Kidney tubule cell (primary cell): ENCODE results near the gene BMPR1B.

Experiments used
- DNase-seq: peaks from one replicate; pipeline ENCODE4 v3.0.0-alpha.2; 2018; ENCODE audit warnings: low spot score

The BMPR1B gene

GRCh38 chr4:94763005-94763404 is 5.2 kb downstream of the BMPR1B start:
- no peak for DNase-seq

GRCh38 chr4:94763500-94763899 is 5.7 kb downstream of the BMPR1B start:
- DNase-seq = no peak

GRCh38 chr4:94764069-94764468 is 6.3 kb downstream of the BMPR1B start:
- DNase-seq = no peak

DNA sequence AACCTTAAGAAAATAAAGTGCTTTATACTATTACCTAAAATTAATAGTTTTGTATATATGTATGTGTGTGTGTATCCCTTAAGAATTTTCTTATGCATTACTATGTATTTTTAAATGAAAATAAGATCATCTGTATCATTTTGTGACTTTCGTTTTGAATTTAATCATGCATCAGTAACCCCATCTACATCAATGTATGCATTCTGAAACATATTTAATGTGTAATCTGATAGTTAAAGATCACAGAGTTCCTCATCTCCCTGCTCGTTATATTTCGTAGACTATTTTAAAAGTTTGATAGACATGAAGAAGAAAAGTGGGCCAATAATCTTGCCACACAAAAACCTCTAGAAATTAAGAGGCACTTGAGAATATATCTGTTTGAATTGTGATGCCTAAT is 7.4 kb downstream of the BMPR1B start:
- no peak for DNase-seq

DNA sequence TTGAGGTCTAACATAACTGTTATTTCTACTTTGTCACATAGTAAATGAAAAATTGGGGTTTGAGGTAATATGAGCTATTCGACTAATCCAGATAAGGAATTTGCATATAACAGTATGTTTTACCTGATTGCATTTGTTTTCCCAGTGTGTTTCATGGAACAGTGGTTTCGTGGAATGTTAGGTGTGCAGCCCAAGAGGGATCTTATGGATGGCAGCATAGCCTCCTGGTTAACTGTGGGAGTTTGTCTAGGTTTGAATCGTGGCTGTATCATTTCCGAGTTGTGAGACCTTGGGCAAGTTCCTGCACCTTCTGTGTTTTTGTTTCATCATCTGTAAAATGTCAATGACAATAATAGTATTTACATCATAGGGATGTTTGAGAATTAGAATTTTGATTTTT is 7.9 kb downstream of the BMPR1B start:
- peak; percentile 44 for DNase-seq

DNA sequence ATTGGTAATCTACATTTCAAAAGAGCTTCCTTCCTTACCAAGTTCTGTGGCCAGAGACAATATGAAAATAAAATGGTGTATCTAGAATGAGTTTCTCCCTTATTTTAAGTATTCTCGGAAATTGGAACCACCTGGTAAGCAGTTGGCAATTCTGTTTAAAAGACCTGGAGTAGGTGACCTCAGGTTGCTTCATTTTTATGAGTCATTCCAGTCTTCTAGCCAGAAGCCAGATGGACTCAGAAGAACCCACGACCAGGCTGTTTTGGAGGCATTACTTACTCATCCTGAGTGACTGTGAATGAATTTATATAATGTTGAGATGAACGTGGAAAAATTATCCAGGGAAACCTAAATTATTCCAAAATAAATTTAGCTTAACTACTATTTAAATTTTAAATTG is 9.1 kb downstream of the BMPR1B start:
- peak; percentile 72 for DNase-seq

GRCh38 chr4:94767446-94767845 is 9.7 kb downstream of the BMPR1B start:
- no peak for DNase-seq

- DNase-seq = no peak
These were observed 25.0 kb downstream of the BMPR1B start for GRCh38 chr4:94782707-94783106.

- DNase-seq = no peak
These were observed 33.9 kb downstream of the BMPR1B start for GRCh38 chr4:94791701-94792100.

- DNase-seq = peak; percentile 49
These were observed 41.1 kb downstream of the BMPR1B start for GRCh38 chr4:94798808-94799207.

DNA sequence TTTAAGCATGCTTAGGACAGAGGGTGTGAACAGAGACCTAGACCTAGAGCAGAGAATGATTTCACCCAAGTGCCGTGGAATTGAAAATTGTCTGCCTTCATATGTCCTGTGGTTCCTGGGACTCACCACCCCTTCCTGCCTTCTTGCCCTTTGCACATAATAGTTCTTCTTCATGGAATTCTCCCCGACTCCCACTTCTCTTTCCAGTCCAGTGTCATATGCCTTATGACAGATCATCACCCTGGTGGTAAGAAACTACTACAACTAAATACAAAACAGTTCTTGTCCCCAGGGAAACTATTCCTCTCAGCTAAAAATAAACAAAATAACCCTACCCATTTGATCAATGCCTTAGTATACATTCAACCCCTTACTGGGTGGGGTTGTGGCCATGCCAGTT is 43.3 kb downstream of the BMPR1B start:
- DNase-seq = no peak

- DNase-seq = no peak
These were observed 44.3 kb downstream of the BMPR1B start for GRCh38 chr4:94802091-94802490.

- no peak for DNase-seq
These were observed 45.4 kb downstream of the BMPR1B start for GRCh38 chr4:94803181-94803580.

GRCh38 chr4:94804650-94805049 is 46.9 kb downstream of the BMPR1B start:
- DNase-seq = no peak

- DNase-seq = peak; percentile 3
These were observed 48.6 kb downstream of the BMPR1B start for GRCh38 chr4:94806376-94806775.

GRCh38 chr4:94811643-94812042 is 53.9 kb downstream of the BMPR1B start:
- DNase-seq = no peak

GRCh38 chr4:94813221-94813620 is 55.5 kb downstream of the BMPR1B start:
- DNase-seq = no peak

DNA sequence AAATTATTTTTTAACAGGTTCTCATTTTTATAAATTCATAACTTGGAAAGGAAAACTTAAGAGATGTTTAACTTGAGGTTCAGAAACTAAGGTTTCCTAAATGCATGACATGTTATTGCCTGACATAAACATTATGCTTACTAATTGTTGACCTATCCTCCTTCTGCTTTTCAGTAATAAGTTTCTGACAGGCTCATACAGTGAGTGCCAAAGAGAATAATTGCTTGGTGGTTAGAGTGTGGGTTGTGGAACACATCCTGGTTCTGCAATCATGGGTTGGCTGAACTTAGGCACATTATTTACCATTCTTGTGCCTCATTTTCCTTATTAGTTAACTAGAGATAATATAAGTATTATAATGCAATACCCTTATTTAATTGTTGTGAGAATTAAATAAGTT is 56.5 kb downstream of the BMPR1B start:
- DNase-seq = no peak

- no peak for DNase-seq
These were observed 61.8 kb downstream of the BMPR1B start for GRCh38 chr4:94819371-94820168.

- no peak for DNase-seq
These were observed 68.5 kb downstream of the BMPR1B start for GRCh38 chr4:94826206-94826605.

DNA sequence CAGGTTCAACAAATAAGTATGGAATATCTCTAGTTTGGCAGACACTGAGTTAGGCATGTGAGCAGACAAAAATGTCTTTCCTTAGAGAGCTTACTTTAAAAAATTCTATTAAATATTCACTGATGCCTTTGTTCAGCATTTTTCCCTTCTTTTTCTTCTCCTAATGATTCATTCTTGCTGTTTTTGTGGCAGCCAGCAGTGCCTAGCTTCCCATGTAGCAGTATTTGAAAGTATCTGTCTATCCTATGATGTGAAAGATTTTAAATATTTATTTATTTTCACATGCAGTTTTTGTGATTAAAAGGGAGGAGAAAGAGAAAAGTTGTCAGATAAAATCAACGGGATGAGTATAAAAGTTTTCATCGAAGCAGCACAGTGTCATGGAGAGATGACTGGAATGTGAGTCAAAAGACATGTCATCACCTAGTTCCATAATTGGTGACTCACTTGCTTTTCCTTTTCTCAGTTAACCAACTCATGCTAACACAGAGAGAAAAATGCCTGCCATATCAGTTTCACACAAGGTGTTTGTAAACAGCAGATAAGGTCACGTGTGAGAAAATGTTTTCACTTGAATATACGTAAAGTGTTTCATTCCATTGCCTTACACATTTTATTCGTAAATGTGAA is 69.8 kb downstream of the BMPR1B start:
- peak; percentile 88 for DNase-seq

GRCh38 chr4:94828882-94829281 is 71.1 kb downstream of the BMPR1B start:
- DNase-seq = peak; percentile 19

GRCh38 chr4:94831607-94832006 is 73.9 kb downstream of the BMPR1B start:
- DNase-seq = no peak

DNA sequence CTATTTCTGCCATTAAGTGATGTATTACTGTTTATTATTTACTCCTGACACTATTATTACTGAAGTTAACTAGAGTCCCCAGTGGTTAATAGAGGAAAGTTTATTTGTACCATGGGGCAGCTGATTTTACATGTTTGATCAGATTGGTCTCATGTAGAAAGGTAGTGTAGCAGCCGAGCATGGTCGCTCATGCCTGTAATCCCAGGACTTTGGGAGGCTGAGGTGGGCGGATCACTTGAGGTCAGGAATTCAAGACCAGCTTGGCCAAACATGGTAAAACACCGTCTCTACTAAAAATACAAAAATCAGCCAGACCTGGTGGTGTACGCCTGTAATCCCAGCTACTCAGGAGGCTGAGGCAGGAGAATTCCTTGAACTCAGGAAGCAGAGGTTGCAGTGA is 74.6 kb downstream of the BMPR1B start:
- DNase-seq = peak; percentile 71
